Keratinocyte (primary cell): ENCODE results near the gene TMEM53.

Experiments used
- CTCF ChIP-seq, 3 experiments: IDR thresholded peaks in 1 of 3; conservative IDR thresholded peaks in 1 of 3; optimal IDR thresholded peaks in 1 of 3; 2 replicates in 2 of 3; 3 replicates in 1 of 3; pipeline versions ENCODE3 to v1.5.1; 2011; ENCODE audit warnings: low read length in 3 of 3, mild to moderate bottlenecking in 3 of 3, moderate library complexity in 2 of 3, control low read depth in 1 of 3, inconsistent platforms in 1 of 3; ENCODE audit not compliant: insufficient read depth in 2 of 3; ENCODE audit errors: extremely low read depth in 1 of 3
- EZH2 ChIP-seq: IDR thresholded peaks from one replicate; pipeline ENCODE4 v1.6.1; 2012; ENCODE audit warnings: inconsistent platforms, mild to moderate bottlenecking, low read length, moderate library complexity

GRCh38 chr1:44606701-44607281 lies 67.5 kb downstream of the TMEM53 start:
- TF ChIP-seq CTCF (optimal IDR thresholded peaks at IDR 0.05 in 1 of 3, IDR thresholded peaks at IDR 0.05 in 1 of 3, conservative IDR thresholded peaks at IDR 0.05 in 1 of 3; ENCODE audit: extremely low read depth in 1 of 3, insufficient read depth in 2 of 3, low read length in 3 of 3) (no peak), EZH2 (no peak)
